CD8-positive, alpha-beta memory T cell (primary cell): ENCODE results near the gene TENT4B. TPM values are rescaled to one million over a fixed set of nuclear protein-coding genes. Genes with fewer than 3 reads are reported as not detected.

Experiments
- CTCF ChIA-PET: fragments of 350-600 bp; sonication (Branson Sonifier 250); formaldehyde crosslinking; loops from one replicate; lab custom pipeline; 2021; ENCODE audit warnings: antibody characterized with exemption; lab: Charles Lee
- POLR2A ChIA-PET: fragments of 350-600 bp; sonication (Branson Sonifier 250); formaldehyde crosslinking; loops from one replicate; lab custom pipeline; 2021; ENCODE audit warnings: antibody characterized with exemption; lab: Charles Lee
- DNase-seq, 5 donors: peaks; one replicate each; pipeline versions ENCODE4 v3.0.0 to v3.0.0-alpha.2; 2020 to 2022; ENCODE audit warnings: mixed read lengths in 1 of 5
- H3K27ac ChIP-seq: one replicate; pipeline ENCODE4 v1.7.0; 2013; ENCODE audit warnings: low read depth, mild to moderate bottlenecking, low read length, moderate library complexity
- H3K27me3 ChIP-seq: 2 replicates; pipeline ENCODE4 v1.7.0; 2013; ENCODE audit warnings: low read length, mild to moderate bottlenecking; ENCODE audit not compliant: insufficient read depth, poor library complexity, severe bottlenecking
- H3K36me3 ChIP-seq: 2 replicates; pipeline ENCODE4 v1.7.0; 2013; ENCODE audit warnings: mild to moderate bottlenecking, low read length, moderate library complexity; ENCODE audit not compliant: insufficient read depth
- H3K4me1 ChIP-seq: 2 replicates; pipeline ENCODE4 v1.7.0; 2013; ENCODE audit warnings: mild to moderate bottlenecking, low read length, moderate library complexity; ENCODE audit not compliant: insufficient read depth
- H3K4me3 ChIP-seq: 2 replicates; pipeline ENCODE4 v1.7.0; 2013; ENCODE audit warnings: mild to moderate bottlenecking, low read length
- H3K9me3 ChIP-seq: 2 replicates; pipeline ENCODE4 v1.7.0; 2013; ENCODE audit warnings: mild to moderate bottlenecking, low read length
- H3K27ac Mint-ChIP-seq, 8 donors: one replicate each; pipeline ENCODE4 v1.8.0; 2020 to 2021; ENCODE audit warnings: mixed read lengths in 8 of 8, mild to moderate bottlenecking in 6 of 8, inconsistent platforms in 3 of 8, moderate library complexity in 3 of 8
- H3K27me3 Mint-ChIP-seq, 2 donors: one replicate each; pipeline ENCODE4 v1.8.0; 2020 to 2021; ENCODE audit warnings: mixed read lengths in 2 of 2, mild to moderate bottlenecking in 1 of 2, moderate library complexity in 1 of 2
- H3K36me3 Mint-ChIP-seq, 3 donors: one replicate each; pipeline ENCODE4 v1.8.0; 2020 to 2021; ENCODE audit warnings: mixed read lengths in 3 of 3, inconsistent platforms in 1 of 3, mild to moderate bottlenecking in 1 of 3
- H3K4me1 Mint-ChIP-seq, 3 donors: one replicate each; pipeline ENCODE4 v1.8.0; 2020 to 2021; ENCODE audit warnings: mixed read lengths in 3 of 3, inconsistent platforms in 1 of 3, mild to moderate bottlenecking in 1 of 3
- H3K4me3 Mint-ChIP-seq, 7 donors: one replicate each; pipeline ENCODE4 v1.8.0; 2020 to 2021; ENCODE audit warnings: mixed read lengths in 7 of 7, mild to moderate bottlenecking in 6 of 7, moderate library complexity in 4 of 7, inconsistent platforms in 2 of 7
- H3K9me3 Mint-ChIP-seq, 5 donors: one replicate each; pipeline ENCODE4 v1.8.0; 2020 to 2022; ENCODE audit warnings: mixed read lengths in 5 of 5, mild to moderate bottlenecking in 3 of 5, moderate library complexity in 2 of 5, inconsistent platforms in 1 of 5
- polyA plus RNA-seq: library from polyadenylated mRNA; unstranded; fragments of 300-500 nt; fragmentation: Illumina TruSeq; gene quantifications from one replicate; pipeline ENCODE4 v1.2.3, GENCODE V29; 2021
- total RNA-seq, 2 experiments: library from RNA; stranded (reverse); gene quantifications; one replicate each; pipeline ENCODE4 v1.2.3, GENCODE V29; 2021

Gene TENT4B
- total and polyA plus RNA-seq, 3 experiments from 2014 or later, result 5.6 to 23.0 (median 21.6) TPM

DNA sequence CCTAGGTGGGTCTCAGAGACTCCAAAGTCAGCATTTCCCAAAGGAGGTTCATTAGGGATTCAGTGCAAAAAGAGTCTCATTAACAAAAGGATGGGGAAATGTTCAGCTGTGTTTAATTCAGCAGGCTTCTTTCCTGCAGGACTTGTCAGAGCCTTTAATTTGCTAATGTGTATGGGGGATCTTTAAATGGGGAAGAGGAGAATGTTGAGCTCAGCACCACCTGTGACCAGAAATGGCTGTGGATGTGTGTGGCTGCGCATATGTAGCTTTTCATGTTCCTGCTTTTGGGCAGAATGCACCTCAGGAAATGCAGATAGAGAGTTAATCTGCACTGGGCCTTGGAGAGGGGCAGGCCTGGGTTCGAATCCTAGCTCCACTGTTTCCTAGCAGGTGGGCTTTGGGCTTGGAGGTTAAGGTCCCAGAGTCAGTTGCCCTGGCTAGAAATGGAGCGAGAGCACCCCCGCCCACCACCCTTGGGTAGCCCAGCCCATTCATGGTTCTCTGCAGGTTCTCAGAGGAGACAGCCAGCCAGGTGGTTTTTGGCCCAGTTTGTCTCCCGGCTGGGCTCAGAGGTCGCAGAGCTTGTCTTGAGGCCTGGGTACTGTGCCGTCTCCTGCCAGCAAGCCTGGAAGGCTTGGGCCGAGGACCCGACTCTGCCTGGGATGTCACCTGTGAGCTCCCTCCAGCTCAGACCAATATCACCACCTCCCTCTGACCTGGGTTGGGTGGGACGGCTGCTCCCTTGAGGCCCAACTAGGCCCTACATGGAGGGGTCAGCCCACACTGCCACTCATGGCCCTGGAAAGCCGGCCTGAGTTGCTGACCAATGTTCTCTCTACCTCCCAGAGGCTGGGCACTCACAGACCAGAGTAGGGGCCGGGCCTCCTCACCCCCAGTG is 122.6 kb downstream of the TENT4B start:
- peak overlapping the region; percentile 8 for H3K27ac ChIP-seq
- H3K4me1 ChIP-seq, result peaks cover 97% of the 10 kb centered on the region
- H3K36me3 Mint-ChIP-seq, result peaks cover 0 to 17% (median 3%) of the 10 kb centered on the region in 3 donors
- no peaks in the 10 kb centered on the region for H3K36me3 ChIP-seq
- no peaks in the 10 kb centered on the region for H3K9me3 Mint-ChIP-seq
- ChIA-PET POLR2A (interaction anchor here (0.9 to 3.4 kb wide), 5 partner anchors 9 to 498 kb away, joined by 3 to 24 read pairs (median 6); partner anchors contain the start of genes ADCY7, CYLD and HEATR3), CTCF (interaction anchor here (1.1 to 6.9 kb wide), 10 partner anchors 8 to 390 kb away, joined by 3 to 48 read pairs (median 10); partner anchors contain the start of genes ADCY7 and CNEP1R1)
- H3K4me1 Mint-ChIP-seq, result peaks cover 93 to 100% (median 93%) of the 10 kb centered on the region in 3 donors
- no peaks in the 10 kb centered on the region for H3K9me3 ChIP-seq
- H3K4me3 Mint-ChIP-seq, result peak overlapping the region; percentile 85 to 97 (median 90)
- H3K27me3 ChIP-seq, result no peaks in the 10 kb centered on the region
- peak overlapping the region; percentile 94 to 99 (median 98) for H3K27ac Mint-ChIP-seq
- DNase-seq, result peak in 1 of 5 donors; percentile 40
- H3K4me3 ChIP-seq, result peak overlapping the region; percentile 84
- H3K27me3 Mint-ChIP-seq, result no peaks in the 10 kb centered on the region

GRCh38 chr16:50276326-50276640 is 123.2 kb downstream of the TENT4B start:
- POLR2A ChIA-PET, result no interaction called here
- Histone ChIP-seq H3K4me3 (no peak overlapping the region), H3K27ac (no peak overlapping the region), H3K27me3 (no peaks in the 10 kb centered on the region), H3K4me1 (peaks cover 97% of the 10 kb centered on the region), H3K36me3 (no peaks in the 10 kb centered on the region), H3K9me3 (no peaks in the 10 kb centered on the region)
- DNase-seq, result no peak
- Mint-ChIP-seq H3K4me1 (peaks cover 90 to 100% (median 93%) of the 10 kb centered on the region in 3 donors), H3K4me3 (peak overlapping the region in 6 of 7 donors; percentile 25 to 90 (median 48)), H3K27me3 (no peaks in the 10 kb centered on the region), H3K9me3 (no peaks in the 10 kb centered on the region), H3K27ac (peak overlapping the region in 7 of 8 donors; percentile 88 to 99 (median 98)), H3K36me3 (peaks cover 0 to 15% (median 3%) of the 10 kb centered on the region in 3 donors)
- CTCF ChIA-PET, result interaction anchor here (1.4 to 3.2 kb wide), 2 partner anchors 34 to 389 kb away, joined by 4 to 14 read pairs; no protein-coding TSS in a partner anchor

DNA sequence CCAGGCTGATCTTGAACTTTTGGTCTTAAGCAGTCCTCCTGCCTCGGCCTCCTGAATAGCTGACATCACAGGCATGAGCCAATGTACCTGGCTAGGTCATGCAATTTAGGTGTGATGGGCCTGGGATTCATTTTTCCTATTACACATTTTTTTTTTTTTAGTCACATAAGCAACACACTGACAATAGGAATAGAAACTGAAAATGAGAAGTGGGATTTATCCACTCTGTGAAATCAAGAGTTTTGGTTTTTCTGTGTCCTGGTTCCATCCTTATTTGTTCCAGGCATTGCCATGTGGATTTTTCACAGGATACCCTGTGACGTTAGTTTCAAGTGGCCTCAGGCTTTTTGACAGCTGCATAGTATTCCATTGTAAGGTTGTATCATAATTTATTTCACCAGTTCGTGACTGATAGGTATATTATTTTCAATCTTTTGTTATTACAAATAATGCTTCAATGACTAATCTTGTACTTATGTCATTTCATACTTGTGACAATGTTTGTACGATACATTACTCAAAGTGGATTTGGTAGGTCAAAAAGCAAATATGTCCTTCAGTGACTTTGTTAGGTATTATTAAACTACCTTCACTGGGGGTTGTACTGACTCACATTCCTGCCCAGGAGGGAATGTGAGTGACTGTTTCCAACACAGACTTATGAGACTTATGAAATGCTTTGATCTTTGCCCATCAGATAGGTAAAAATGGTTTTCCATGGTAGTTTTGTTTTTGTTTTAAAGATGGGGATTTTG is 123.9 kb downstream of the TENT4B start:
- peaks cover 88 to 100% (median 94%) of the 10 kb centered on the region in 3 donors for H3K4me1 Mint-ChIP-seq
- no peaks in the 10 kb centered on the region for H3K27me3 Mint-ChIP-seq
- Histone ChIP-seq H3K27ac (no peak overlapping the region), H3K27me3 (no peaks in the 10 kb centered on the region), H3K9me3 (no peaks in the 10 kb centered on the region), H3K4me3 (peak overlapping the region; percentile 6), H3K36me3 (no peaks in the 10 kb centered on the region), H3K4me1 (peaks cover 97% of the 10 kb centered on the region)
- no peaks in the 10 kb centered on the region for H3K9me3 Mint-ChIP-seq
- POLR2A ChIA-PET, result interaction anchor here (0.9 to 1.1 kb wide), 2 partner anchors 37 to 126 kb away, joined by 3 to 5 read pairs; no protein-coding TSS in a partner anchor
- peak overlapping the region; percentile 88 to 99 (median 95) for H3K27ac Mint-ChIP-seq
- CTCF ChIA-PET, result interaction anchor here (0.8 to 2.0 kb wide), 4 partner anchors 9 to 470 kb away, joined by 3 to 8 read pairs (median 4); no protein-coding TSS in a partner anchor
- DNase-seq, result peak in 1 of 5 donors; percentile 27
- peak overlapping the region; percentile 75 to 91 (median 77) for H3K4me3 Mint-ChIP-seq
- H3K36me3 Mint-ChIP-seq, result peaks cover 0 to 9% (median 3%) of the 10 kb centered on the region in 3 donors

- DNase-seq, result no peak
- H3K4me3 ChIP-seq, result no peak overlapping the region
Observed at GRCh38 chr16:50278251-50278650, 125.1 kb downstream of the TENT4B start.

DNA sequence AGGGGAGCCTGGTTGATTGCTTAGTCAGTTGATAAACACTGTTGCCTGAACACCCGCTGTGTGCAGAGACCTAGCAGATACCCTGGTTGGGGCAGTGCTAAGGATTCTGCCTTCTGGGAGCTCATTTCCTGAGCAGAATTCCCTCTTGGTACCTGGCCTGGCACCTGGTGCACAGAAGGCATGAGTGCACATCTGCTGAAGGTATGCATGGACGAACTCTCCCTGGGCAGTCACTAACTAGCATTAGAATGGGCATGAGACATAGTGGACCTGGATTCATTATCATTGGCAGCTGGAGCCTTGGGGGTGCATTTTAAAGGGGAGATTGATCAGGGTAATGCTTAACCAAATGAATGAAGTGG is 126.4 kb downstream of the TENT4B start:
- H3K4me1 ChIP-seq, result peaks cover 100% of the 10 kb centered on the region
- ChIA-PET POLR2A (interaction anchor here (0.5 to 1.6 kb wide), 3 partner anchors 11 to 51 kb away, joined by 3 to 6 read pairs (median 5); no protein-coding TSS in a partner anchor), CTCF (interaction anchor here (1.2 to 3.4 kb wide), 5 partner anchors 11 to 386 kb away, joined by 3 to 16 read pairs (median 6); no protein-coding TSS in a partner anchor)
- Mint-ChIP-seq H3K27ac (peak overlapping the region; percentile 39 to 99 (median 94)), H3K27me3 (no peaks in the 10 kb centered on the region), H3K36me3 (peaks cover 0 to 5% (median 3%) of the 10 kb centered on the region in 3 donors), H3K4me1 (peaks cover 88 to 100% (median 95%) of the 10 kb centered on the region in 3 donors), H3K4me3 (peak overlapping the region; percentile 20 to 91 (median 77)), H3K9me3 (no peaks in the 10 kb centered on the region)
- no peak overlapping the region for H3K27ac ChIP-seq
- peak overlapping the region; percentile 9 for H3K4me3 ChIP-seq
- no peaks in the 10 kb centered on the region for H3K36me3 ChIP-seq
- no peaks in the 10 kb centered on the region for H3K27me3 ChIP-seq
- no peaks in the 10 kb centered on the region for H3K9me3 ChIP-seq
- no peak for DNase-seq

More at GRCh38 chr16:50278251-50278650, 125.1 kb downstream of the TENT4B start:
- ChIA-PET CTCF (interaction anchor here (0.8 to 2.4 kb wide), 7 partner anchors 10 to 469 kb away, joined by 3 to 10 read pairs (median 4); no protein-coding TSS in a partner anchor), POLR2A (interaction anchor here (0.9 to 1.1 kb wide), 2 partner anchors 10 to 36 kb away, joined by 3 to 4 read pairs; no protein-coding TSS in a partner anchor)
- no peaks in the 10 kb centered on the region for H3K27me3 Mint-ChIP-seq
- H3K9me3 Mint-ChIP-seq, result no peaks in the 10 kb centered on the region
- peaks cover 88 to 100% (median 95%) of the 10 kb centered on the region in 3 donors for H3K4me1 Mint-ChIP-seq
- no peak overlapping the region for H3K27ac ChIP-seq
- no peaks in the 10 kb centered on the region for H3K36me3 ChIP-seq
- peaks cover 0 to 5% (median 3%) of the 10 kb centered on the region in 3 donors for H3K36me3 Mint-ChIP-seq
- no peaks in the 10 kb centered on the region for H3K27me3 ChIP-seq
- peak overlapping the region; percentile 75 to 91 (median 77) for H3K4me3 Mint-ChIP-seq
- H3K9me3 ChIP-seq, result no peaks in the 10 kb centered on the region
- peak overlapping the region; percentile 88 to 99 (median 95) for H3K27ac Mint-ChIP-seq
- H3K4me1 ChIP-seq, result peaks cover 97% of the 10 kb centered on the region

DNA sequence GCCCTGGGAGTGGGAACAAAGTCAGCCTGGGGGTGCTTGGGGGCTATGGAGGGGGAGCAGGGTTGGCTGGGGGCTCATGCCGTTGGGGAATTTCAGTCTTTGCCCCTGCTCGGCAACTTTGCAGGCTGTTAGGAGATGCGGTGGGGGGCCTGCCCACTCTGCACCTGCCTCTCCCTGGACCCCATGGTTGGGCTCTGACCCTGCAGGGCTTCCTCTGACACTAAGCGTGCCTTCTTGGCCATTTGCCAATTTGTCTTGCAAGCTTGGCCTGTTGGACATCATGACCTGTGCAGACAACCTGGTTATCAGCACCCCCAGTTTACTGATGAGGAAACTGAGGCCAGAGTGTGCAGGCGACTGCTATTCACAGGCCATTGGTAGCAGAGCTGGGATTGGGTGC is 127.8 kb downstream of the TENT4B start:
- H3K36me3 ChIP-seq, result no peaks in the 10 kb centered on the region
- no peaks in the 10 kb centered on the region for H3K27me3 Mint-ChIP-seq
- peaks cover 0 to 12% (median 3%) of the 10 kb centered on the region in 3 donors for H3K36me3 Mint-ChIP-seq
- peaks cover 100% of the 10 kb centered on the region for H3K4me1 ChIP-seq
- no peak overlapping the region for H3K27ac ChIP-seq
- H3K4me3 ChIP-seq, result peak overlapping the region; percentile 53
- peak overlapping the region in 6 of 7 donors; percentile 57 to 85 (median 83) for H3K4me3 Mint-ChIP-seq
- H3K27ac Mint-ChIP-seq, result peak overlapping the region in 7 of 8 donors; percentile 47 to 99 (median 97)
- DNase-seq, result no peak
- H3K4me1 Mint-ChIP-seq, result peaks cover 90 to 100% (median 98%) of the 10 kb centered on the region in 3 donors
- H3K27me3 ChIP-seq, result no peaks in the 10 kb centered on the region
- CTCF ChIA-PET, result interaction anchor here (0.7 to 8.2 kb wide), 5 partner anchors 8 to 46 kb away, joined by 3 to 48 read pairs (median 4); no protein-coding TSS in a partner anchor
- H3K9me3 ChIP-seq, result no peaks in the 10 kb centered on the region
- POLR2A ChIA-PET, result interaction anchor here (1.2 kb wide), 1 partner anchor 10 kb away, joined by 3 read pairs; no protein-coding TSS in a partner anchor
- no peaks in the 10 kb centered on the region for H3K9me3 Mint-ChIP-seq
